SIG-M5 treated with dmso at 0.1 percent for 504 hours (cell line): ENCODE data around the gene PARP2.

Source experiments
- DNase-seq: peaks from one replicate; lab custom pipeline; 2025; ENCODE audit not compliant: unreplicated experiment; lab: John Stamatoyannopoulos, UW

PARP2 gene

GRCh38 chr14:20400589-20400964 lies 57.1 kb downstream of the PARP2 start:
- no peak for DNase-seq

- DNase-seq, result peak; percentile 43
These were observed 57.6 kb downstream of the PARP2 start for GRCh38 chr14:20400965-20401593.

GRCh38 chr14:20403521-20403920 lies 60.1 kb downstream of the PARP2 start:
- DNase-seq, result no peak
